OCI-LY7 (cell line): ENCODE measurements around the gene TTC9C. TPM values are rescaled to one million over a fixed set of nuclear protein-coding genes. Genes with fewer than 3 reads are reported as not detected.
"Not testable (repeated sequence)": the region's sequence is repeated elsewhere in the genome, so short reads cannot be mapped to it uniquely, and the experiment has no call there.

Source experiments
- BruUV-seq: library from RNA; stranded (reverse); fragments of 400-500 nt; replicated peaks from 2 replicates; lab custom pipeline; 2021; lab: Mats Ljungman, UMichigan
- CTCF ChIA-PET: fragments of 300-600 bp; sonication (Branson Sonifier 250); formaldehyde crosslinking; loops from one replicate; lab custom pipeline; 2022; ENCODE audit warnings: antibody characterized with exemption; ENCODE audit not compliant: unreplicated experiment; lab: Charles Lee
- POLR2A ChIA-PET: fragments of 300-600 bp; sonication (Branson Sonifier 250); formaldehyde crosslinking; loops from one replicate; lab custom pipeline; 2022; ENCODE audit warnings: antibody characterized with exemption; lab: Charles Lee
- DNase-seq: peaks from one replicate; pipeline ENCODE4 v3.0.0-alpha.2; 2015; ENCODE audit warnings: low spot score
- H2AFZ ChIP-seq: fragments of 200-600 bp; sonication (generic), shearing (Covaris generic); 2 replicates; pipeline ENCODE4 v1.6.1; 2014; ENCODE audit warnings: mild to moderate bottlenecking, antibody characterized with exemption, low read length, moderate library complexity
- H3K27ac ChIP-seq: fragments of 200-600 bp; sonication (generic); 2 replicates; pipeline ENCODE4 v1.5.1; 2014; ENCODE audit warnings: mixed run types, low read depth, mild to moderate bottlenecking, moderate library complexity, low read length, inconsistent platforms; ENCODE audit not compliant: poor library complexity, severe bottlenecking
- H3K36me3 ChIP-seq: fragments of 200-600 bp; sonication (generic); 2 replicates; pipeline ENCODE4 v1.6.1; 2014; ENCODE audit warnings: mild to moderate bottlenecking, antibody characterized with exemption, low read length, moderate library complexity, mixed read lengths; ENCODE audit not compliant: insufficient read depth
- H3K4me1 ChIP-seq: fragments of 200-600 bp; sonication (generic); 2 replicates; pipeline ENCODE4 v1.5.1; 2014; ENCODE audit warnings: mild to moderate bottlenecking, low read length; ENCODE audit not compliant: insufficient read depth, poor library complexity, severe bottlenecking
- H3K4me2 ChIP-seq: fragments of 200-600 bp; sonication (generic); 2 replicates; pipeline ENCODE4 v1.6.1; 2014; ENCODE audit warnings: mild to moderate bottlenecking, low read length
- H3K4me3 ChIP-seq: fragments of 200-600 bp; sonication (generic); 2 replicates; pipeline ENCODE4 v1.5.1; 2014; ENCODE audit warnings: mild to moderate bottlenecking, low read depth, low read length; ENCODE audit not compliant: poor library complexity, severe bottlenecking
- H3K79me2 ChIP-seq: fragments of 200-600 bp; sonication (generic); 2 replicates; pipeline ENCODE4 v1.6.1; 2016; ENCODE audit warnings: low read depth, mild to moderate bottlenecking, low read length, moderate library complexity, mixed read lengths; ENCODE audit not compliant: insufficient read depth
- H3K9me2 ChIP-seq: fragments of 200-600 bp; sonication (generic); 2 replicates; pipeline ENCODE4 v1.6.1; 2016; ENCODE audit warnings: mild to moderate bottlenecking, low read length, mixed read lengths; ENCODE audit not compliant: insufficient read depth
- H3K9me3 ChIP-seq: fragments of 200-600 bp; sonication (generic); 2 replicates; pipeline ENCODE4 v1.6.1; 2014; ENCODE audit warnings: mild to moderate bottlenecking, mixed run types, low read length, mixed read lengths
- H4K20me1 ChIP-seq: fragments of 200-600 bp; sonication (generic); 2 replicates; pipeline ENCODE4 v1.6.1; 2014; ENCODE audit warnings: mild to moderate bottlenecking, antibody characterized with exemption, low read length, moderate library complexity, mixed read lengths; ENCODE audit not compliant: insufficient read depth
- CTCF ChIP-seq: fragments of 200-600 bp; sonication (generic); conservative IDR thresholded peaks from 2 replicates; pipeline ENCODE4 v1.5.1; 2014; ENCODE audit warnings: mild to moderate bottlenecking, antibody characterized with exemption, low read length, moderate library complexity, mixed read lengths
- EZH2phosphoT487 ChIP-seq: fragments of 200-600 bp; sonication (generic); IDR thresholded peaks from 2 replicates; pipeline ENCODE4 v1.6.1; 2018; ENCODE audit warnings: low read depth, borderline replicate concordance, mild to moderate bottlenecking, mixed run types, antibody characterized with exemption, low read length, moderate library complexity, mixed read lengths
- intact Hi-C: fragments of 100-400 bp; cut with micrococcal nuclease; formaldehyde crosslinking; loops from one replicate; pipeline ENCODE4 v1.10.0; 2022; ENCODE audit not compliant: unreplicated experiment
- total RNA-seq, 2 experiments: library from RNA; depleted of rRNA in 1 of 2; stranded (reverse); fragments of >200 nt in 1 of 2; shearing (Covaris generic) in 1 of 2; gene quantifications; 2 replicates each; pipeline ENCODE4 v1.2.3, GENCODE V29; 2014 to 2022

Gene TTC9C
- total RNA-seq, 2 experiments from 2014 or later, result 51.7 to 70.2 TPM

GRCh38 chr11:62727165-62727871 is 968 bp upstream of the TTC9C start, which contains the start of gene HNRNPUL2:
HNRNPUL2 (minus strand) TSS chr11:62727457; CDS start chr11:62727156, 301 bp downstream.
- Histone ChIP-seq H3K36me3 (peaks cover 53% of the 10 kb centered on the region), H3K79me2 (peaks cover 88% of the 10 kb centered on the region), H3K27ac (peak within 1 kb of the TSS; percentile 93), H3K9me3 (no peaks in the 10 kb centered on the region), H3K4me2 (peak within 1 kb of the TSS; percentile 80), H3K9me2 (no peaks in the 10 kb centered on the region), H3K4me3 (peak within 1 kb of the TSS; percentile 97), H4K20me1 (peaks cover 35% of the 10 kb centered on the region), H2AFZ (peak within 1 kb of the TSS; percentile 70; the same call in 1 of the 2 replicates), H3K4me1 (peaks cover 28% of the 10 kb centered on the region)
- CTCF ChIA-PET, result interaction anchor here (0.6 to 1.2 kb wide), 3 partner anchors 10 to 1081 kb away, joined by 3 to 4 read pairs (median 3); no protein-coding TSS in a partner anchor
- no TSS peak for BruUV-seq
- peak; percentile 100 for DNase-seq
- TF ChIP-seq EZH2phosphoT487 (no peak), CTCF (0 out of 2 replicates have a peak, but pooled peaks have one; percentile 25)
- POLR2A ChIA-PET, result interaction anchor here (0.6 to 1.9 kb wide), 23 partner anchors 11 to 155 kb away, joined by 3 to 15 read pairs (median 5); partner anchors contain the start of genes B3GAT3, C11orf98, CSKMT and EEF1G
- intact Hi-C loops, result loop anchor here (1.0 to 10.0 kb wide), 7 partner anchors 21 to 133 kb away; partner anchors contain the start of genes BSCL2, GNG3, LBHD1 and TAF6L

- no TSS peak for BruUV-seq
- peak overlapping the region; percentile 97 for H3K4me3 ChIP-seq
- peak; percentile 99 for DNase-seq
- H3K4me2 ChIP-seq, result peak overlapping the region; percentile 80
- ChIA-PET CTCF (interaction anchor here (1.2 kb wide), 1 partner anchor 11 kb away, joined by 3 read pairs; no protein-coding TSS in a partner anchor), POLR2A (interaction anchor here (0.6 to 1.9 kb wide), 23 partner anchors 10 to 155 kb away, joined by 3 to 15 read pairs (median 5); partner anchors contain the start of genes B3GAT3, C11orf98, CSKMT and EEF1G)
- no peaks in the 10 kb centered on the region for H3K9me2 ChIP-seq
- peaks cover 31% of the 10 kb centered on the region for H4K20me1 ChIP-seq
- H2AFZ ChIP-seq, result peak overlapping the region; percentile 70; the same call in 1 of the 2 replicates
- peaks cover 88% of the 10 kb centered on the region for H3K79me2 ChIP-seq
- no peak for TF ChIP-seq EZH2phosphoT487
- no peak for TF ChIP-seq CTCF
- H3K36me3 ChIP-seq, result peaks cover 48% of the 10 kb centered on the region
- H3K27ac ChIP-seq, result peak overlapping the region; percentile 93
- intact Hi-C loops, result loop anchor here (1.0 to 10.0 kb wide), 8 partner anchors 21 to 135 kb away; partner anchors contain the start of genes BSCL2, GNG3, LBHD1 and TAF6L
- no peaks in the 10 kb centered on the region for H3K9me3 ChIP-seq
- H3K4me1 ChIP-seq, result peaks cover 28% of the 10 kb centered on the region
Measured at GRCh38 chr11:62727872-62728170, 465 bp upstream of the TTC9C start.

- Histone ChIP-seq H4K20me1 (peaks cover 14% of the 10 kb centered on the region), H3K4me2 (peak overlapping the region; percentile 80), H3K79me2 (peaks cover 71% of the 10 kb centered on the region), H3K4me3 (peak overlapping the region; percentile 97), H3K36me3 (peaks cover 43% of the 10 kb centered on the region), H3K4me1 (peaks cover 15% of the 10 kb centered on the region)
- CTCF ChIA-PET, result interaction anchor here (0.7 to 1.4 kb wide), 2 partner anchors 24 to 32 kb away, joined by 4 to 5 read pairs; partner anchors contain the start of genes POLR2G and ZBTB3
- BruUV-seq, H3K9me2 ChIP-seq, H3K9me3 ChIP-seq, DNase-seq, H3K27ac ChIP-seq, H2AFZ ChIP-seq: not testable (repeated sequence)
- POLR2A ChIA-PET, result interaction anchor here (0.7 to 1.5 kb wide), 5 partner anchors 13 to 151 kb away, joined by 3 to 8 read pairs (median 3); partner anchors contain the start of gene ZBTB3
- intact Hi-C loops, result loop anchor here (10.0 kb wide), 1 partner anchor 295 kb away; no protein-coding TSS in a partner anchor
Measured at GRCh38 chr11:62730076-62730475, 1.8 kb downstream of the TTC9C start.
